ENCODE data around the gene TMUB2. TPM values are rescaled to one million over a fixed set of nuclear protein-coding genes. Genes with fewer than 3 reads are reported as not detected.
A peak's percentile ranks its signal among the peaks of the same experiment; 100 is the strongest.

TMUB2 gene
- total and polyA plus RNA-seq, 10 donors = 26.8 to 59.0 (median 43.6) TPM

DNA sequence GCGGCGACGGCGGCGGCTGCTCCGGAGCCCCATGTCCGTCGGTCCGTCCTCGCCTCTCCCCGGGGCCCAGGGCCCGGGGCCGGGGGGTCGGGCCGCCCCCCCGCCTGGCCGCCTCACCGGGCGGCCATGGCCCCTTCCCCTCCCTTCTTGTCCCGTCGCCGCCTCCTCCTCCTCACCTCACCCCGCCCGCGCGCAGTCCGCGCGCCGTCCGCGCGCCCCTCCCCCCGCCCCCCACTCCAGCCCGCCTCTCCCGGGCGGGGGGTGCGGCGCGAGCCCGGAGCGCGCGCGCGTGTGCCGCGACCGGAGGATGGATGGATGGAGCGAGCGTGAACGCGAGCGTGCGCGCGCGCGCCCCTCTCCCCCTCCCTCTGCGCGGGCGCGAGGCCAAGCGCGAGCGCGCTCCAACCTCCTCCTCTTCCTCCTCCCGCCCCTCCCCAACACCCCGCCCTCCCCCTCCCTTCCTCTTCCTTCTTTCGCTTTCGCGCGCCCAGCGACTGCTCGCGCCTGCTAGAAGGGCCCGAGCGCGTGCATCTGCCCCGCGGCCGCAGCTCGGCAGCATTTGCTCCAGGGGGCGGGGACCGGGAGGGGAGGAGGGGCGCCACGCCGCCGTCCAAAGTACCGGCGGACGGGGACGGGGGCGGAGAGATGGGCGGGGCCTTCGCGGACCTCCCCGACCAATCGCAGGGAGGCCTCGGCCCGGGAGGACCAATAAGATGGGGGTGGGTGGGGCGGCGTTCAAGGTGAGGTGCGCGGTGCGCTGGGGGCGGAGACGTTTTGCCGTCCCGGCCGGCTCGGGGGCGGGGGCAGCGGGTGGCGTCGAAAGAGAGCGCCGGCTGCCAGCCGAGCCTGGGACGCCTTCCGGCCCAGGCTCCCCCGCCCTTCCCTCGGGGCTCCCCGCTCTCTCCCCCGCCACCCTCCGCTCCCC, 13.0 kb downstream of the TMUB2 start, which contains the start of gene ATXN7L3:
TSS of gene ATXN7L3 (minus strand) at position 332 of the 925 bp plus-strand sequence. CDS start 1,814 bp downstream, outside the sequence.
- Histone ChIP-seq H3K4me1 (peaks cover 12 to 74% (median 44%) of the 10 kb centered on the region in 6 donors), H3K4me3 (peak within 1 kb of the TSS; percentile 63 to 96 (median 72)), H3K27me3 (replicated peaks in 1 of 7) (no peaks in the 10 kb centered on the region), H3K36me3 (peaks cover 0 to 31% (median 26%) of the 10 kb centered on the region in 6 donors), H3K9me3 (no peaks in the 10 kb centered on the region), H3K27ac (peak within 1 kb of the TSS; percentile 95 to 100 (median 98))
- peak; percentile 99 for DNase-seq
- intact Hi-C loops (cut with DNase I; ENCODE audit: low total_unique reads) = no loop called here
- TF ChIP-seq, protein P1, sequence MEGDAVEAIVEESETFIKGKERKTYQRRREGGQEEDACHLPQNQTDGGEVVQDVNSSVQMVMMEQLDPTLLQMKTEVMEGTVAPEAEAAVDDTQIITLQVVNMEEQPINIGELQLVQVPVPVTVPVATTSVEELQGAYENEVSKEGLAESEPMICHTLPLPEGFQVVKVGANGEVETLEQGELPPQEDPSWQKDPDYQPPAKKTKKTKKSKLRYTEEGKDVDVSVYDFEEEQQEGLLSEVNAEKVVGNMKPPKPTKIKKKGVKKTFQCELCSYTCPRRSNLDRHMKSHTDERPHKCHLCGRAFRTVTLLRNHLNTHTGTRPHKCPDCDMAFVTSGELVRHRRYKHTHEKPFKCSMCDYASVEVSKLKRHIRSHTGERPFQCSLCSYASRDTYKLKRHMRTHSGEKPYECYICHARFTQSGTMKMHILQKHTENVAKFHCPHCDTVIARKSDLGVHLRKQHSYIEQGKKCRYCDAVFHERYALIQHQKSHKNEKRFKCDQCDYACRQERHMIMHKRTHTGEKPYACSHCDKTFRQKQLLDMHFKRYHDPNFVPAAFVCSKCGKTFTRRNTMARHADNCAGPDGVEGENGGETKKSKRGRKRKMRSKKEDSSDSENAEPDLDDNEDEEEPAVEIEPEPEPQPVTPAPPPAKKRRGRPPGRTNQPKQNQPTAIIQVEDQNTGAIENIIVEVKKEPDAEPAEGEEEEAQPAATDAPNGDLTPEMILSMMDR (IDR thresholded peaks at IDR 0.05 in 8 of 11, conservative IDR thresholded peaks at IDR 0.05 in 3 of 11) = peak in 1 of 11 experiments; percentile 29
- TF ChIP-seq POLR2A (IDR thresholded peaks at IDR 0.05) (no peak), POLR2AphosphoS5 (IDR thresholded peaks at IDR 0.05) (peak; percentile 81 to 90 (median 81))
- 0 to 1% (median 0%) methylated on average over 11 to 124 of the region's 126 CpGs for WGBS, 5 donors

DNA sequence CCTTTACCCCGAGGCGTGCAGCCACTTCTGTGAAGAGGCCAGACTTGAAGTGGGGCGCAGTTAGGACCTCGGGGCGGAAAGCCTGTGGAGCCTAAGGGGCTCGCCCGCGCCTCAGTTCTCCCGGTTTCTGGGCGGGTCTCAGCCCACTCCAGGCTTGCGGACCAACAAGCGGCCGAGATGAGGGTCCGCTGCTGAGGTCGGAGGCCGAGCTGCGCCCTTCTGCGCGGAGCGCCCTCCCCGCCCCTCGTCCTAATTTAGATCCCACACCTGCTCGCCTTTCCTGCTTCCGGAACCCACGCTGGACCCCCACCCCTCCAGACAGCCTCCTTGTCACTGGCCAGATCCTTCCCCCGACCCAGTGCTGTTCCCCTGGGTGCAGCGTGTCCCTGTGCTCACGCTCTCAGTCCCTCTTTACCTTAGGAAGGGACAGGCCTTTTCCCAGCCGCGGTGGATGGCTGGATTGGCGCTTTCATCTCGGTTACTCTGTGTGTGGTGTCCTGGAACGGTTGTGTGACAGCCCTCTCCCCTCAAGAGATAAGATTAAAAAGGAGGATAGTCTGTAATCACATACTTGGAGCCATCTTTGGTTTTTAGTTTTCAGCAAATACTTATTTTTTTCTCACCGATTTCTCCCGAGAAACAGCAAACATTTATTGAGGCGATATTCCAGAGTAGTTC, 13.8 kb downstream of the TMUB2 start:
- peak overlapping the region; percentile 63 to 96 (median 72) for H3K4me3 ChIP-seq

DNA sequence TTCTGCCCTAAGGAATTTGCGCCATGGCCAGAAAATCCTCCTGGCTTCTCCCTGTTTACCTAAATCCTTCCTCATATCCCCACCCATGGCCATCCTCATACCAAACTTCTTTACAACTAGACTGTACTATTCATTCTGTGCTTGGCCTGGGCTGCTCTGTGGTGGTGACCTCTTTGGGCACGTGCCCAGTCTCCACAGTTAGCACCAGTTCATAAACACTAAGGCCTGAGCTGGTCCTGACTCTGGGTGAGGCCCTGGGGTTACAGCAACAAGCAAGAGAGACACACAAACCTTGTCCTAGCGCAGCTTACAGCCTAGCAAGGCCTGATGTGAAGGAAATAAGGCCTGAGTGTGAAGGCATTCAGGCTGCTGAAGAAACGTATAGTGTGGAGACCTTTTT, 16.0 kb downstream of the TMUB2 start:
- WGBS, 5 donors = 82 to 89% (median 85%) methylated on average over 4 of the region's 4 CpGs
- peak overlapping the region in 2 of 8 donors; percentile 11 to 18 for H3K27ac ChIP-seq
- no peaks in the 10 kb centered on the region for H3K9me3 ChIP-seq
- peaks cover 6 to 52% (median 33%) of the 10 kb centered on the region in 6 donors for H3K4me1 ChIP-seq
- intact Hi-C loops (cut with DNase I; ENCODE audit: low total_unique reads) = no loop called here
- DNase-seq = no peak
- TF ChIP-seq POLR2A (IDR thresholded peaks at IDR 0.05) (no peak), POLR2AphosphoS5 (IDR thresholded peaks at IDR 0.05) (no peak)
- TF ChIP-seq, protein P1 (IDR thresholded peaks at IDR 0.05 in 8 of 11, conservative IDR thresholded peaks at IDR 0.05 in 3 of 11) = no peak
- H3K27me3 ChIP-seq (replicated peaks in 1 of 7) = no peaks in the 10 kb centered on the region
- H3K36me3 ChIP-seq = peaks cover 0 to 22% (median 15%) of the 10 kb centered on the region in 6 donors
- H3K4me3 ChIP-seq = no peak overlapping the region

More for the DNA sequence above, 13.8 kb downstream of the TMUB2 start:
- peaks cover 12 to 73% (median 44%) of the 10 kb centered on the region in 6 donors for H3K4me1 ChIP-seq
- no peaks in the 10 kb centered on the region for H3K27me3 ChIP-seq (replicated peaks in 1 of 7)
- WGBS, 5 donors = 6 to 10% (median 6%) methylated on average over 24 to 36 of the region's 36 CpGs
- H3K36me3 ChIP-seq = peaks cover 0 to 23% (median 18%) of the 10 kb centered on the region in 6 donors
- H3K27ac ChIP-seq = peak overlapping the region; percentile 95 to 100 (median 98)
- intact Hi-C loops (cut with DNase I; ENCODE audit: low total_unique reads) = no loop called here
- H3K9me3 ChIP-seq = no peaks in the 10 kb centered on the region
- TF ChIP-seq, protein P1 (IDR thresholded peaks at IDR 0.05 in 8 of 11, conservative IDR thresholded peaks at IDR 0.05 in 3 of 11) = no peak
- peak in 1 of 3 donors; percentile 31 for TF ChIP-seq POLR2AphosphoS5 (IDR thresholded peaks at IDR 0.05)
- DNase-seq = no peak

Measured in spleen (tissue), 11 donors.